ENCODE measurements around the gene ANP32D.
"Not testable (repeated sequence)": the region's sequence is repeated elsewhere in the genome, so short reads cannot be mapped to it uniquely, and the experiment has no call there.

The ANP32D gene

GRCh38 chr12:48472259-48472658, at the start of gene ANP32D:
Gene ANP32D, plus strand, starts transcription at chr12:48472559. Its CDS starts 106 bp downstream, at chr12:48472665.
- no peak for DNase-seq (ENCODE audit: low read depth)

- no peak for DNase-seq (ENCODE audit: low read depth)
Observed at GRCh38 chr12:48423171-48423570, 49.2 kb upstream of the ANP32D start.

GRCh38 chr12:48424644-48425043, 47.7 kb upstream of the ANP32D start:
- no peak for DNase-seq (ENCODE audit: low read depth)

- DNase-seq (ENCODE audit: low read depth): not testable (repeated sequence)
Observed at GRCh38 chr12:48434016-48434415, 38.3 kb upstream of the ANP32D start.

- DNase-seq (ENCODE audit: low read depth): no peak
Observed at GRCh38 chr12:48441069-48441468, 31.3 kb upstream of the ANP32D start.

GRCh38 chr12:48442179-48442847, 30.0 kb upstream of the ANP32D start:
- no peak for DNase-seq (ENCODE audit: low read depth)

GRCh38 chr12:48445538-48445937, 26.8 kb upstream of the ANP32D start:
- DNase-seq (ENCODE audit: low read depth): no peak

GRCh38 chr12:48446161-48446776, 26.1 kb upstream of the ANP32D start:
- DNase-seq (ENCODE audit: low read depth): no peak

GRCh38 chr12:48447755-48448154, 24.6 kb upstream of the ANP32D start:
- DNase-seq (ENCODE audit: low read depth): no peak

GRCh38 chr12:48451372-48451771, 21.0 kb upstream of the ANP32D start:
- no peak for DNase-seq (ENCODE audit: low read depth)

- DNase-seq (ENCODE audit: low read depth): not testable (repeated sequence)
Observed at GRCh38 chr12:48452961-48453360, 19.4 kb upstream of the ANP32D start.

- no peak for DNase-seq (ENCODE audit: low read depth)
Observed at GRCh38 chr12:48454667-48455066, 17.7 kb upstream of the ANP32D start.

- DNase-seq (ENCODE audit: low read depth): no peak
Observed at GRCh38 chr12:48455116-48455515, 17.2 kb upstream of the ANP32D start.

GRCh38 chr12:48459259-48459658, 13.1 kb upstream of the ANP32D start:
- DNase-seq (ENCODE audit: low read depth): no peak

- DNase-seq (ENCODE audit: low read depth): not testable (repeated sequence)
Observed at GRCh38 chr12:48469027-48469426, 3.3 kb upstream of the ANP32D start.

- DNase-seq (ENCODE audit: low read depth): no peak
Observed at GRCh38 chr12:48473061-48473460, 702 bp downstream of the ANP32D start.

- not testable (repeated sequence) for DNase-seq (ENCODE audit: low read depth)
Observed at GRCh38 chr12:48474497-48474896, 2.1 kb downstream of the ANP32D start.

GRCh38 chr12:48482198-48482597, 9.8 kb downstream of the ANP32D start, which contains the start of gene C12orf54:
Gene C12orf54, plus strand, starts transcription at chr12:48482498. Its CDS starts 799 bp downstream, at chr12:48483297.
- DNase-seq (ENCODE audit: low read depth): no peak

GRCh38 chr12:48482930-48483329, 10.6 kb downstream of the ANP32D start:
- no peak for DNase-seq (ENCODE audit: low read depth)

GRCh38 chr12:48486261-48486660, 13.9 kb downstream of the ANP32D start:
- DNase-seq (ENCODE audit: low read depth): no peak

GRCh38 chr12:48486679-48487078, 14.3 kb downstream of the ANP32D start:
- DNase-seq (ENCODE audit: low read depth): no peak

- no peak for DNase-seq (ENCODE audit: low read depth)
Observed at GRCh38 chr12:48489012-48489411, 16.7 kb downstream of the ANP32D start.

GRCh38 chr12:48489456-48489855, 17.1 kb downstream of the ANP32D start:
- DNase-seq (ENCODE audit: low read depth): not testable (repeated sequence)

GRCh38 chr12:48500281-48500680, 27.9 kb downstream of the ANP32D start:
- DNase-seq (ENCODE audit: low read depth): not testable (repeated sequence)
